ENCODE results near the gene GJD4.

DNA sequence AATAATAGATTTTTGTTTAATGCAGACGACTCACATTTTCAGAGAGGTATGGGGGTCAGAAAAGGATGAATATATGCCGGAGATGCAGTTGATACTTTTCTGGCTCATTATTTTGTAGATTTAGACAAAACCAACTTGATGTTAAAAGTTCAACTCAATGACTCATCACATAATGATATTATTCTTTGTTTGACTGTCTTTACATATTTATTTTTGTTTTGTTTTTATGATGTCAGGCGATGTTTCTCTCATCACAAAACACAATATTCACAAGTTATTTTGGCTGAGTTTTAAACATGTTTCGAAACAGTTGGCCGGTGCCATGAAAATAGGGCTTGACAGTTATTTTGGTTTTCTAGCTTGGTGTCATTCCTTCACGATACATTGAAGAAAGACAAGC is 1.3 kb downstream of the GJD4 start:
- TF ChIP-seq, protein P1, sequence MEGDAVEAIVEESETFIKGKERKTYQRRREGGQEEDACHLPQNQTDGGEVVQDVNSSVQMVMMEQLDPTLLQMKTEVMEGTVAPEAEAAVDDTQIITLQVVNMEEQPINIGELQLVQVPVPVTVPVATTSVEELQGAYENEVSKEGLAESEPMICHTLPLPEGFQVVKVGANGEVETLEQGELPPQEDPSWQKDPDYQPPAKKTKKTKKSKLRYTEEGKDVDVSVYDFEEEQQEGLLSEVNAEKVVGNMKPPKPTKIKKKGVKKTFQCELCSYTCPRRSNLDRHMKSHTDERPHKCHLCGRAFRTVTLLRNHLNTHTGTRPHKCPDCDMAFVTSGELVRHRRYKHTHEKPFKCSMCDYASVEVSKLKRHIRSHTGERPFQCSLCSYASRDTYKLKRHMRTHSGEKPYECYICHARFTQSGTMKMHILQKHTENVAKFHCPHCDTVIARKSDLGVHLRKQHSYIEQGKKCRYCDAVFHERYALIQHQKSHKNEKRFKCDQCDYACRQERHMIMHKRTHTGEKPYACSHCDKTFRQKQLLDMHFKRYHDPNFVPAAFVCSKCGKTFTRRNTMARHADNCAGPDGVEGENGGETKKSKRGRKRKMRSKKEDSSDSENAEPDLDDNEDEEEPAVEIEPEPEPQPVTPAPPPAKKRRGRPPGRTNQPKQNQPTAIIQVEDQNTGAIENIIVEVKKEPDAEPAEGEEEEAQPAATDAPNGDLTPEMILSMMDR (conservative IDR thresholded peaks at IDR 0.05; ENCODE audit: low read length) = no peak
- TF ChIP-seq EZH2phosphoT487 (IDR thresholded peaks at IDR 0.05; ENCODE audit: borderline replicate concordance, low read depth, low read length) = no peak
